GM18858 (cell line): Measurements from ENCODE around the gene NTSR1.

Experiments used
- ATAC-seq: cut with Tn5 transposase; IDR thresholded peaks from one replicate; pipeline ENCODE4 v1.9.1; 2021; ENCODE audit not compliant: unreplicated experiment

Gene NTSR1

GRCh38 chr20:62693524-62693922, 15.1 kb upstream of the NTSR1 start:
- no peak for ATAC-seq

GRCh38 chr20:62694106-62694505, 14.5 kb upstream of the NTSR1 start:
- ATAC-seq, result no peak

- no peak for ATAC-seq
These were observed 13.8 kb upstream of the NTSR1 start for GRCh38 chr20:62694868-62695267.

- no peak for ATAC-seq
These were observed 12.9 kb upstream of the NTSR1 start for GRCh38 chr20:62695448-62696414.

- no peak for ATAC-seq
These were observed 12.1 kb upstream of the NTSR1 start for GRCh38 chr20:62696434-62696957.

GRCh38 chr20:62696989-62697388, 11.6 kb upstream of the NTSR1 start:
- ATAC-seq, result no peak

GRCh38 chr20:62697468-62697912, 11.1 kb upstream of the NTSR1 start:
- no peak for ATAC-seq

- ATAC-seq, result no peak
These were observed 10.4 kb upstream of the NTSR1 start for GRCh38 chr20:62698231-62698630.

GRCh38 chr20:62699296-62699695, 9.3 kb upstream of the NTSR1 start:
- ATAC-seq, result no peak

- no peak for ATAC-seq
These were observed 8.9 kb upstream of the NTSR1 start for GRCh38 chr20:62699741-62700140.

- ATAC-seq, result no peak
These were observed 8.2 kb upstream of the NTSR1 start for GRCh38 chr20:62700261-62700930.

GRCh38 chr20:62701161-62702012, 7.2 kb upstream of the NTSR1 start:
- no peak for ATAC-seq

- no peak for ATAC-seq
These were observed 6.7 kb upstream of the NTSR1 start for GRCh38 chr20:62702013-62702300.

- no peak for ATAC-seq
These were observed 5.5 kb upstream of the NTSR1 start for GRCh38 chr20:62702895-62703852.

GRCh38 chr20:62703853-62704228, 4.8 kb upstream of the NTSR1 start:
- no peak for ATAC-seq

GRCh38 chr20:62704341-62704948, 4.2 kb upstream of the NTSR1 start:
- ATAC-seq, result no peak

- ATAC-seq, result no peak
These were observed 3.0 kb upstream of the NTSR1 start for GRCh38 chr20:62705627-62706026.

- ATAC-seq, result no peak
These were observed 2.3 kb upstream of the NTSR1 start for GRCh38 chr20:62706344-62706743.

- no peak for ATAC-seq
These were observed 1.8 kb upstream of the NTSR1 start for GRCh38 chr20:62706857-62707256.
